ENCODE measurements around the gene OSBPL9. TPM values are rescaled to one million over a fixed set of nuclear protein-coding genes. Genes with fewer than 3 reads are reported as not detected.
A peak's percentile ranks its signal among the peaks of the same experiment; 100 is the strongest.
"Not testable (repeated sequence)": the region's sequence is repeated elsewhere in the genome, so short reads cannot be mapped to it uniquely, and the experiment has no call there.

OSBPL9 gene
- polyA plus RNA-seq, 1 donor, result 165 TPM

- DNase-seq, result no peak
Measured at GRCh38 chr1:51708911-51709760, 92.2 kb downstream of the OSBPL9 start.

GRCh38 chr1:51709951-51710350, 93.1 kb downstream of the OSBPL9 start:
- DNase-seq, result no peak

DNA sequence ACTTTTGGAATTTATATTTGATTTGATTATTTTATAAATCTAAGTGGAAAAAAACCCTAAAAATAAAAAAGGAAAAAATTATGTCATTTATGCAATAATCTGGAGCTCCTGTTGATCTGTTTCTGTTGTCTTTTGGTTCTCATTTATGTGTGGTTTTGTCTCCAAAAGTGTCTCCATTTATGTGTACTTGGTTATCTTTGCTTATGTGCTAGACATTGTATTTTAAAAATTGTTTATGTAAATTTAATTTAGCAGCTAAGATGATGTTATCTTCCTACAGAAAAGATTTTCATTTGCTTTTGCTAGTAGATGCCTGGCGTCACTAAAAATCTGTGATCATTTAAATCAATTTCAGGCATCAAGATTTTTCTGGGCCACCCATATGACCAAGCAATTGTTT, 95.7 kb downstream of the OSBPL9 start:
- DNase-seq, result no peak

DNA sequence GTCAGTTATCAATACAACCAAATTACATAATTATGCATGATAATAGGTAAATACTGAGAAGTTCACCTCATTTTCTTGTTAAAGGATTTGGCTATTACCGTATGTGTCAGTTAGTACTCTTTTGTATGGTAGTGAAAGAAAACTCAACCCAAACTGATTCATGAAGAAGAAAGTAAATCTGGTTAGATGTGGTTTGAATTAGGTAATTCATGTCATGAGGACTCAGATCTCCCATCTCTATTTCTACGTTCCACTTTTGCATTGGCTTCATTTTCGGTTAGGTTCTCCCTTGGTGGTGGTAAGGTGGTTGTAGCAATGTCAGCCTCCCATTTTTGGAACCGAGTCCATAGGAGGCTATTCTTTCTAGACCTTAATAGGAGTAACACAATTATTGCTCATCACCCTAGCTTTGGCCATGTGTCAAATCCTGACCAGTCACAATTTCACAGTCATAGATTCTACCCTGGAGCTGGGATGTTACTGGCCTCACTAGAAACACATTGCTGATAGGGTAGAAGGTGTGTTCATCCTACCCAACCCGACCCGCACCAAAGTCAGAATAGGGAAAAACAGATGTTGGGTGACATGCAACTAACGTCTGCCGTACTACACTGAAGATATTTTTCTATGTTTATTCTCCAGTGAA, 97.6 kb downstream of the OSBPL9 start:
- DNase-seq, result no peak

GRCh38 chr1:51715369-51715768, 98.5 kb downstream of the OSBPL9 start:
- DNase-seq, result no peak

DNA sequence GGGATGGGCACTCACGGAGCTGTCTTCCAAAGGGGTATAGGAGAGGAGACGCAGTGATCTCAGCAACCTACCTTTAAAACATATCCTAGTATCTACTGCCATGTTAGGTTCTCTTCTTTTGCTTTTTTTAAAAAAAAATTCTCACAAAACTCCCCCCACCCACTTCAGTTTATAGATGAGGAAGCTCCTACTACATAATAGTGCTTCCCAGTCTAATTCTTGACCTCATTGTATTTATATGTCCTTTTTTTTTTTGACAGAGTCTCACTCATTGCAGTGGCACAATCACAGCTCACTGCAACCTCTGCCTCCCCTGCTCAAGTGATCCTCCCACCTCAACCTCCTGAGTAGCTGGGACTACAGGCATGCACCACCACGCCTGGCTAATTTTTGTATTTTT, 99.9 kb downstream of the OSBPL9 start:
- DNase-seq, result no peak

- DNase-seq, result no peak
Measured at GRCh38 chr1:51717842-51718241, 101.0 kb downstream of the OSBPL9 start.

DNA sequence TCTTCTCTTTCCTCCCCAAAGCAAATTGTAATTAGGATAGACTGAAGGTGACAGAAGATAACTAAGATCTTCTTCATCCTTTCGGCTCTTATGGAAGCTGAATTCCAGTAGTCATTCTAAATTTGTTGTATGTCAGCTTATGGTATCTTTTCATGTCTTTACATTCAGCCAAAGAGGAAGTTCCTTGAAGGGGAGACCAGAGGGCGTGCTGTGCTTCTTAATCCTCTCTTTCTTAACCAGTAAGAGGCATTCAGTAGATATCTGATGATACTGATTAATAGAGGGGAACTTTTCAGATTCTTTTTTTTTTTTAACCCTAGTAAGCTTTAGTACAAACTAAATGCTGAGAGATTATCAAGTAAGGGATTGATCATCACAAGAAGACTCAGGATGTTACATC, 102.3 kb downstream of the OSBPL9 start:
- DNase-seq, result no peak

GRCh38 chr1:51724797-51725196, 107.9 kb downstream of the OSBPL9 start:
- DNase-seq, result no peak

DNA sequence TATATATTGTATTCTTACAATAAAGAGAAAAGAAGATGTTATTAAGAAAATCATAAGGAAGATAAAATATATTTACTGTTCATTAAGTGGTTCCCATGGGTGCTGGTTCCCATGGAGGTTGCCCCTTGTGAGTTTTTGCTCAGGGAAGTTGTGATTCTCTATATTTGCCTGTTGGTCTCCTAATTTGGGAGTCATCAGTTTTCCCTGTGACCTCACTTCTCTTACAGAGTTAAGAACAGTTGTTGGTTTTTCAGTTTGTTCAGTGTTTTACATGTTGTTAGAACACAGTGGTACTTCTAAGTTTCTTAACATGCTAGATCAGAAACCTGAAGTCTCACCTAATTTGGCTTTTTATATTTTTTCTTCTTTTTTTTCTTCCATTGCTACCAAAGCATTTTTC, 109.2 kb downstream of the OSBPL9 start:
- DNase-seq, result no peak

- no peak for DNase-seq
Measured at GRCh38 chr1:51726544-51727225, 109.8 kb downstream of the OSBPL9 start.

DNA sequence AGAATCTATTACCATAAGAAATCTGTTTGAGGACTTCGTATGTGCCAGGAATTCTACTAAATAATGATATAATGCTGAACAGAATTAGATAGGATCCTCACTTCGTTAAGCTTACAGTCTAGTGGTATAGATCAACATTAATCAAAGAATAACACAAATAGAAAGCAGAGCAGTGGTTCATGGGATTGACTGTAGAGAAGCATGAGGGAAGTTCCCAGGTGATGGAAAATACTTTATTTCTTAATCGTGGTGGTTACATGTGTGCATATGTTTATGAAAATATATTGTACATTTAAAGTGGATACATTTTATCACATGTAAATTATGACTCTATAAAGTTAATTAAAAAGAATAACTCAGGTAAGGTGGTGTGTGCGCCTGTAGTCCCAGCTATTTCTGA, 110.5 kb downstream of the OSBPL9 start:
- no peak for DNase-seq

- DNase-seq, result no peak
Measured at GRCh38 chr1:51728611-51729155, 111.8 kb downstream of the OSBPL9 start.

- peak; percentile 92 for DNase-seq
Measured at GRCh38 chr1:51729156-51729823, 112.4 kb downstream of the OSBPL9 start.

GRCh38 chr1:51729824-51730301, 113.0 kb downstream of the OSBPL9 start:
- DNase-seq, result peak; percentile 55

GRCh38 chr1:51731998-51732397, 115.1 kb downstream of the OSBPL9 start:
- no peak for DNase-seq

DNA sequence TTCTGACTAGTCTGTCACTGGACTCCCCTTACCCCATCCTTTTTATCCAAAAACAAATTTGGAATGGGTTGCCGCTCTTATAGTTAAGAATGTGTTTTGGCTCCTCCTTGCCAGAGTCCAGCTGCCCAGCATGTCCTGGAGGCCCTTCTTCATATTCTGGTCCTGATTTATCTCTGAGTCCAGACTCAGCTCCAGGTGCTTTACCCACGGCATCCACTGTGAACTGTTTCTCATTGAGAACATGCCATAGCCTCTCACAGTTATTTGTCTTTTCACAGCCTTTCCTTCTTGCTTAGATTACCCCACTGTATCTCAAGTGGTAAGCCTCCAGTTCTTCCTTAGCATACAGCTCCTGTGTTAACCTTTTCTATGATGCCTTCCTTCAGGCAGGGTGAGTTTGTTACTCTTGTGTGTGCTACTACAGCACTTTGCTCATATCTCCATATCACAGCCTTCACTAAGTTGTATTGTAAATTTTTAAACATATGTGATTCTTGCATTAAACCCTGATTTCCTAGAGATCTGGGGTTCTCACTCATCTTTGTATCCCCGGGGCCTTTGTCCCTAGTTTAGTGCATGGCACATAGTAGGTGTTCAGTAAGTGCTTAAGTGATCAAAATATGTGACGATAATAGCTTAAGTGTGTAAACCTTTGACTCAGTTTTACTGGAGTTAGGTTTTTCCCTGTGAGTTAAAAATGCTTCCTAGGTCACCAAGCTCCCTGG, 116.0 kb downstream of the OSBPL9 start:
- no peak for DNase-seq

GRCh38 chr1:51733426-51733774, 116.5 kb downstream of the OSBPL9 start:
- DNase-seq, result not testable (repeated sequence)

DNA sequence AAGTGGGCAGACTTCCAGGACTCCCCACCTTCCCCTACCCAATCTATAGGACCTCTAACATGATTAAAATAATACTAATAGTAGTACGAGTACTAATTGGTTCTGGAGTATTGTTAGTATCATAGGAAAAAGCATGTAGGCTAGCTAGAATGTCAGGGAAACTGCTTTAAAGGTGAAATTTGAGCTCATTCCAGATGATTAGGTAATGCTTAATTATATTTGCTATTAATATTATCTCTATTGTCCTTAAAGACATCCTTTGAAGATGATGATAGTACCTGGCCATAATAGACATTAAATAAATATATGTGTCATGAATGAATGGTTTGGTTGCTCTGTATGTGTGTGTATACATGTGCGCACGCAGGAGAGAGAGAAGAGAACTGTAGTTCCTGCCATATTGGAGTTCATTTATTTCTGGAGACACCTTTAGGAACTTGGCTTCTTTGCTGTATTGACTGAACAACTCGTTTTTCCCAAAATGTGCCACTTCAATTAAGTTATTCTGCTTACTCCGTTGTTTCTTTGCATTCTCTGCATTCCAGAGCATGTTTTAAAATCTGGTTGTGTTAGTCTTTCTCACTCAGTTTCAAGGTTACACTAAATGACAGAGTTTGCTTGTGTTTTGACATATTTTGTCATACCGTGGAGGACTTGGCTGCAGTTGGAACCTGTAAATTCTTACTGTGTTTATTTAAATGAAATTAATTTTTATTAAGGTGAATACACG, 117.1 kb downstream of the OSBPL9 start:
- DNase-seq, result no peak

DNA sequence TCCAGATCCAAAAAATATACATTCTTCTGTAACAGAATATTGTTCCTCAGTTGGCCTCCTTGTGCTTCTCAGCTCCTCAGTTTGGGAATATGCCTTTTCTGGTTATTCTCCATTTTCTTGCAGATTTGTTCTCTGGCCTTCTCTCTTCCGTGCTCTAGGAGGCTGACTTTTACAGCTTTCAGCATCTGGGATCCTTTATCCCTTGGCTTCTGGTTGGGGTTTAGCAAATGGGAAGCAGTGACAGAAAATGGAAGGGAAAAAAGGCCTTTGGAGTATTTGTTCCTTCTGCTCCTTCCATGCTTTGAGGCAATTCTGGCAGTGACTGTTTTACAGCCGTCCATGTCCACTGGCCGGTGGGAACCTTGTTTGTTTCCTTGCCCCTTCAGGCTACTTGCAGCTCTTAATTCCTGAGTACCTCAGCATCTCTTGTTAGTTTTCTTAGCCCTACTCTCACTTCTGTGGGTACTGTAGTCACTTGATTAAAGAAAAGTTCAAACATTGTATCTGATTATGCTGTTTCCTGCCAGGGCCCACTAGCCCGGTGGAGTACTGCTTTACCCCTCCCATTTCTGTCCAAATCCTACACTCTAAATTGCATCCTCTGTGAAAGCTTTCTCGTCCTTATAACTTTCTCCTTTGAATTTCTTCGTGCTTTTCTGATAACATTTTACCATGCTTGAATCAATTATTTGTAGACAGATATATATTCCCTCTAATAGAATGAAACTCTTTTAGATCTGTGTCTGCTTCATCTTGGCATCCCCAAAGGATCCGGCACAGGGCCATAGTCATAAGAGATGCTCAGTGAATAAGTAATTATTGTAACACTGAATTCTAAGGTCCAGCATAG, 118.2 kb downstream of the OSBPL9 start:
- no peak for DNase-seq

All from left kidney (tissue), 2 donors.